Measurements from ENCODE around the gene PTPRCAP. TPM values are rescaled to one million over a fixed set of nuclear protein-coding genes. Genes with fewer than 3 reads are reported as not detected.

PTPRCAP gene
- total and polyA plus RNA-seq, 9 of the 15 experiments (the other 6 are each of a cell fraction or from before 2014, with no cell fraction given): 0.22 to 2.0 (median 1.1) TPM; not detected in 4

- DNase-seq (ENCODE audit: extremely low read depth in 1 of 4, low spot score in 3 of 4) (no peak), FAIRE-seq (no peak), ATAC-seq (no peak)
- CTCF ChIA-PET (ENCODE audit: low intra/inter-chr PET ratio): interaction anchor here (0.6 kb wide), 1 partner anchor 9 kb away, joined by 3 read pairs; no protein-coding TSS in a partner anchor
- 0 out of 2 replicates have a peak, but pooled peaks cover 4% of the 10 kb centered on the region for H4K20me1 ChIP-seq (replicated peaks; ENCODE audit: control insufficient read depth, insufficient read depth, low read length)
- H3K27ac ChIP-seq (ENCODE audit: extremely low read depth, low read depth, low read length): peak overlapping the region; percentile 43; the same call in 2 of the 3 replicates
- H3K4me1 ChIP-seq (replicated peaks in 1 of 2; ENCODE audit: control insufficient read depth in 2 of 2, insufficient read depth in 2 of 2, low read length in 2 of 2): peaks cover 26 to 78% of the 10 kb centered on the region in 2 experiments
- peaks cover 69% of the 10 kb centered on the region for H3K36me3 ChIP-seq (ENCODE audit: control insufficient read depth, insufficient read depth, low read length)
- POLR2A ChIA-PET: interaction anchor here (0.5 to 1.3 kb wide), 7 partner anchors 8 to 1898 kb away, joined by 3 to 5 read pairs (median 3); no protein-coding TSS in a partner anchor
- intact Hi-C loops (cut with micrococcal nuclease) (no loop called here), in situ Hi-C loops (cut with MboI) (no loop called here)
- H3K9me1 ChIP-seq (ENCODE audit: control insufficient read depth, insufficient read depth, low read length): no peaks in the 10 kb centered on the region
- no peak overlapping the region for H3K4me2 ChIP-seq (ENCODE audit: insufficient read depth, low read length)
- BruUV-seq (replicated peaks): TSS peak; percentile 52
- H3K9ac ChIP-seq (ENCODE audit: insufficient read depth in 1 of 2, low read depth in 2 of 2, low read length in 2 of 2): peak overlapping the region; percentile 12 to 15; a peak in 3 of 4 replicates
- no peak for TF ChIP-seq KAT8 (IDR thresholded peaks at IDR 0.05; ENCODE audit: low read depth)
- TF ChIP-seq POLR2A (conservative IDR thresholded peaks at IDR 0.05): peak; percentile 8; the same call in 1 of the 2 replicates
- peak; percentile 20; the same call in 1 of the 2 replicates for TF ChIP-seq ZBTB33 (CRISPR knock-in tag; IDR thresholded peaks at IDR 0.05)
- no peak for TF ChIP-seq KLF13 (tag; IDR thresholded peaks at IDR 0.05; ENCODE audit: borderline replicate concordance, low read depth)
- TF ChIP-seq USF1 (CRISPR knock-in tag; IDR thresholded peaks at IDR 0.05): no peak
- no peak for TF ChIP-seq ELK3 (CRISPR knock-in tag; IDR thresholded peaks at IDR 0.05)
- peak; percentile 21; the same call in 1 of the 2 replicates for TF ChIP-seq POLR2AphosphoS5 (IDR thresholded peaks at IDR 0.05; ENCODE audit: control insufficient read depth, insufficient read depth, low read depth, low read length)
- peak; percentile 13 for TF ChIP-seq POLR2G (IDR thresholded peaks at IDR 0.05; ENCODE audit: low read depth, low read length)
- no peaks in the 10 kb centered on the region for H3K9me3 ChIP-seq (replicated peaks; ENCODE audit: control insufficient read depth, insufficient read depth, low read depth, low read length)
- no peaks in the 10 kb centered on the region for H3K27me3 ChIP-seq (ENCODE audit: control insufficient read depth in 2 of 2, insufficient read depth in 2 of 2, low read length in 2 of 2)
- WGBS (ENCODE audit: insufficient coverage, low coverage, missing lambda C conversion rate): 90% methylated on average over 22 of the region's 24 CpGs
- H3K4me3 ChIP-seq: no peak overlapping the region
- no peak overlapping the region for H2AFZ ChIP-seq (ENCODE audit: low read depth, low read length)
- peaks cover 23% of the 10 kb centered on the region for H3K79me2 ChIP-seq (ENCODE audit: control insufficient read depth, insufficient read depth, low read length)
These were observed 39.4 kb downstream of the PTPRCAP start for GRCh38 chr11:67397986-67398660.
